UCSD-AML1 (cell line): ENCODE measurements around the gene WWTR1.

Experiments
- DNase-seq: peaks from one replicate; lab custom pipeline; 2025; ENCODE audit not compliant: unreplicated experiment; lab: John Stamatoyannopoulos, UW

The WWTR1 gene

DNA sequence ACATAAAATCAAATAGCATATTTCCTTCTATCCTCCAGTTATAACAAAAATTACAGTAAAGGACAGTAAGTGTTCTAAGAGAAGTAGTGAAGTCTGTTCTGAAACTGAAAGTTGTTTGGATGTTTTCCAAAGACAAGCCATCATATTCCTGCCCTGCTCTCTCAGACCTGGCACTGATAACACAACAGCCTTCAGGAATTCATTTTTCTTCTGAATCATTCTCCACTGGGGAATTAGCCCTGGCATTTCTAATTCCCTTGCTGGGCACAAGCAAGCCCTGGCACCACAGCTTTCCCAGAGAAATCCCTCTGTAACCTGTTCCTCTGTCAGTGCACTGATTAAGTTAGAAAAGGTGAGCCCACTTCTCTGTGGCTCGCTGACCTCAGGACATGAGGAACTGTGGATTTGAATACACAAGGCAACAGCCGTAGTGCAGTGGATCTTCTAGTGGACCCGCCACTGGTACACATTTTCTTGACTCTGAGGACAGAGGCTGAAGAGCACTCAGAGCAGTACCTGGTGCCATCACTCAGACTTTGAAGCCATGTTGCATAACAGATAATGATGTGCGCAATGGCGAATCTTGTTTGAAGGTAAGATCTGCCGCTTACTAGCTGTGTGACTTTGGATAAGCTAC, 61.6 kb downstream of the WWTR1 start:
- DNase-seq = no peak

DNA sequence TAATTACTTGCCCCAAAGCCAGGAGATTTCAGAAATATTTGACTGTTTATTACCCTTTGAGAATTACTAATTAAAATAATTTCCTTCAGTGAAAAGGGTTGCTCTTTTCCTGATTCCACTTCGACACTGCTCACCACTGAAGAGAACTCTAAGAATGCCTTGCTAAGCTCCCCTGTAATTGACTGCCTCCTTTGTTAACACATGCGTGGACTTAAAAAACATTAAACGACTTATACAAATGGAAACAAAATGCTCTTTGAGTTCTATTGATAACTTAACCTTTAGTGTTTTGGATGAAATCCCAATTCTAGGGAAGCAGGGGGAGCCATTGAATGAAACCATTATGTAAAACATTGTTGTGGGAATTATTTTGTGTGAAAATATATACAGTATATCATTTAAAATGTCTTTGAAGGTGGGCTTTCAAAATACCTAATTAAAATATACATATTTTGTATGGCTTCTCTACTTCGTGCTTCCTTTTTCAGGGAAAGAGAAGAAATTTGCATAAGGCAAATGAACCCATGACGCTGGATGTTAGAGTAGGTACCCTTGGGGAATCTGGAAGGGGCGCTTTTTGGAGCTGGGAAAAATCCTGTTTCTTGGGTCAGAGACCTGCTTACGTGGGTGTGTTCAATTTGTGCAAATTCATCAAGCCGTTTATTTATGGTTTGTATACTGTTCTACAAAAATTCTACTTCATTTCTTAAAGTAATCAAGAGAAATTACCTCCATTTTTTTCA, 64.2 kb downstream of the WWTR1 start:
- DNase-seq = no peak

DNA sequence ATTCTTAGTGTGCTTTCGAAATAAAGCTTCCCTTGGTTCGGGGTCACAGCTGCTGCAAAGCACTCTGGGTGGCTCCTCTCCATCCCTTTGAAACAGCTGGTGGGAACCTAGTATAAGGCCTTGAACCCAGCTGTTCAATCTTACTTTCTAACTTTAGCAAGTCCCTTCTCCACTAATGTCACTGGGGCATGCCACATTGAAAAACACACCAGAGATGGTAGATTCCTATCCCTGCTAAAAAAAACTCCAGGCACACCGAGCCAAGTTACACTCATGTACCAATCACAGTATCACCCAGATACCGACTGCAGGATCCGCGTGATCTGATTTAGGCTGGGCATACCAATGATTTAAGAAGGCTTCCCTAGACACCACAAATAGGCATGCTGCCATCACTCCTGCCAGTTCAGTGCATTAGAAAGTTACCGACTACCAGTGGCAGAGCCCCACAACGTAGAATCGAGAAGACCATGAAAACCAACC, 65.0 kb downstream of the WWTR1 start:
- no peak for DNase-seq

DNA sequence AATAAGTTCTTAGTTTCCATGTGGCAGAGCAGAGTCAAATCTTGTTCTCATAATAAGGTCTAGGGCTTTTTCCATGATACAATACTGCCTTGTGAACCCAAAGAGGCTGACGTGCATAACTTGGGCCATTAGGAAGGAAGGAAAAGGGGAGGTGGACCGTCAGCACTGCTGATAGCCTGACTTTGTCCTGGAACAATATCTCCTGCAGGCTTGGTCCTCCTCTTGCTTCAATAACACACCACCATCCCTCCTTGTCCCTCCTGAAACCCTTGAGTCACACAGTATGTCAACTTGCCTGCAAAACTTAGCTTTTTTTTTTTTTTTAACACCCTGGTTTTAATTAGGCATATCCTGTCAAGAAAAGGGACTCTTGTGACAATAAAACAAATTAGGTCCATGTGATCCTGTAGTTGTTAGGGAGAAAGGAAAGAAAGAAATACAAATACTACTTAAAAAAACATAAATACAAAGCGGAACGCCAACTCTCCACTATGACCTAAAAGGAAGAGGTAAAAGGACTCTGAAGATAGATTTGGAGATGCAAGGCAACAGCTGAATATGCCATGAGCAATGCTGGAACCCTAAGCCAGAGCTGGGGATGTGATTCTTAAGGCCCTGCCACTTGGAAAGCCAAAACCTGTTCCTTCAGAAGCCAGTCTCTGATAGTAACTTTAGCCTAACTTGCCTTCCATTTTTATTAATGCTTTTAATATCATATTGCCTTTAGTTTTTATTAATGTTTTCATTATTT, 67.0 kb downstream of the WWTR1 start:
- no peak for DNase-seq

DNA sequence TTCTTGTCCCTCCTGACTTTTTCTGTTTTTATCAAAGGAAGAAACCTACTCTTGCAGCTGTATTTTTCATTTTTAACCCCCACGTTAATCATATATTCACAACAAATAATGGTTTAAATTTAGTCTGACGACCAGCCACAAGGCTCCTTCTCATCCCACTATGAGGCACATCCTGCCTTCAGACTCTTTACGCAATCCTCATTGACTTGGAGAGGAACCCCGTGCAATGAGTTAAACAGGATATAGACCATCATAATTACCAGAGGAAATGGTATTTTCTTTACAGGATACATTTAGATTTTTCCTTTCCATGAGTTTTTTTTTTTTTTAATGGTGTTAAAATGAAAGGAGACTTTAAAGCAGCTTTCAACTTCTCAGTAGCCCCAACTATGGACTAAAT, 68.5 kb downstream of the WWTR1 start:
- no peak for DNase-seq

GRCh38 chr3:149588909-149589308, 68.9 kb downstream of the WWTR1 start:
- DNase-seq = no peak

DNA sequence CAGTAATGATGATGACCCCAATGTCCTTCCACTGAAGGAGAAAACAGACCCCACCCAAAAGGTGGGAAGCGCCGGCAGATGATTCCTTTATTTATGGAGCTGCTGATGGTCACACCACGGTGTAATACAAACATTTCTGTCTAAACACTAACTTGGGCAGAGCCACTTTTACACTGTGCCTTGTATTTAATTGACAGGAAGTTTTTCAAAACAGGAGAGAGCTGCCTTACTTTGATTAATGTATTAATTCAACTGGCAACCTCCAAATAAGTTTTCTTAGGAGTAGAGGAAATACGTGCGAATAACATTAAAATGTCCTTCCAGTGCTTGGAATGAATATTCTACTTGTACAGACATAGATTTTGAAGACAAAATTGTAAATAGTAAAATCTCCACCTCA, 70.4 kb downstream of the WWTR1 start:
- DNase-seq = no peak

DNA sequence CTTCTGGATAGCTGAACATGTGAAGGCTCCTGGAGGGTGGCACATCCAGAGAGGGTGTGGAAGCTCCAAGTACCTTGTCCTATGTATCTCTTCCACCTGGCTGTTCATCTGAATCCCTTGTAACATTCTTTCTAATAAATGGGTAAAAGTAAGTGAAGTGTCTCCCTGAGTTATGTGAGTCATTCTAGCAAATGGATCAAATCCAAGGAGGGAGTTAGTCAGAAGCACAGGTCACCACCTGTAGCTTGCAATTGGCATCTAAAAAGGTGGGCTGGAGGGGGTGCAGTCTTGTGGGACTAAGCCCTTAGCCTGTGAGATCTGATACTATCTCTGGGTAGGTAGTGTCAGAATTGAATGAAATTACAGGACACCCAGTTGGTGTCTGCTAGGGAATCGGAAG, 71.0 kb downstream of the WWTR1 start:
- DNase-seq = no peak

GRCh38 chr3:149585401-149585726, 72.5 kb downstream of the WWTR1 start:
- no peak for DNase-seq

- no peak for DNase-seq
Observed at GRCh38 chr3:149583921-149584635, 73.7 kb downstream of the WWTR1 start.

- no peak for DNase-seq
Observed at GRCh38 chr3:149582395-149582794, 75.4 kb downstream of the WWTR1 start.

- DNase-seq = no peak
Observed at GRCh38 chr3:149581681-149582370, 76.0 kb downstream of the WWTR1 start.

DNA sequence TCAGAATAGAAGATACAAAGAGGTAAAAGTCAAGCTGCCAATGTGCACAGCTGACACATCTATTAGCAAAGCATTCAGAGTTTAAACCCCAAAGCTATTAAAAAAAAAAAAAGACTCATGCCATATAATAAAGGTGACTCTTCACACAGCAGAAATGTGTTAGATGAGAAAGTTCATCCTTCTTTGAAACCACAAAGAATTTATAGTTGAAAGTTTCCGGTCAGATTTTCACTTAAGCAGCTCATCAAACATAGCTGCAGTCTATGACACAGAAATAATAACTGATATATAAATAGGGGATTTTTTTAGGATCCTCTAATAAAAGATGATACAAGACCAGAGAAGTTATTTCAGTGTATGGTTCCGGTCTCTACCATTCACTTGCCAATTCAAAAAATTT, 76.6 kb downstream of the WWTR1 start:
- DNase-seq = no peak

- no peak for DNase-seq
Observed at GRCh38 chr3:149579838-149580542, 77.8 kb downstream of the WWTR1 start.

GRCh38 chr3:149579161-149579560, 78.7 kb downstream of the WWTR1 start:
- DNase-seq = no peak

GRCh38 chr3:149577801-149578200, 80.0 kb downstream of the WWTR1 start:
- DNase-seq = no peak

DNA sequence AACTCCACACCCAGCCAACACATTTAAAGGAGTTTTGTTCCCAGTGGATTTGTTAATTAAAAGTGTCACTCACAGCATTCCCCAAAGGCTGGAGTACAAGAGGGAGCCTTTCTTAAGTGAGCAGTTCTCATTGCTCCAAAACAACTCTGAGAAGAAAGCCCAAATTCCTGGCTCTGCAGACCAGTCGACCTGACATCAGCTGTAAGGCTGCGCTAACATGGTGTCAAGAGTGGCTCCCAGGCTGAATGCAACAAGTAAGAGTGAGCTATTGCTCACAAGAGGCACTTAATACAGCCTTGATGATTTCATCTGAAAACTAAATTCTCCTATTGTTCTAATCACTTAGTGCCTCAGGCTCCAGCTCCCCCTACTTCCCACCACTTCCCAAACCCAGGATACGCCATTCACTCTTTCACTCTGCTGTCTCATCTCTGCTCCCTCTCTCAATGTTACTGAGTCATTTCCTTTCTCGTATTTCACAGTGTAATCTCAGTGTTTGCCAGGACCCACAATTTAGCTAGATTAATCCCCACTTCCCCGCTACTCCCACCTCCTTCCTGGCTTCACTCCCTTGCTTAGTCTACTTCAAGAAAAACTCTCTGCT, 81.8 kb downstream of the WWTR1 start:
- peak; percentile 13 for DNase-seq

DNA sequence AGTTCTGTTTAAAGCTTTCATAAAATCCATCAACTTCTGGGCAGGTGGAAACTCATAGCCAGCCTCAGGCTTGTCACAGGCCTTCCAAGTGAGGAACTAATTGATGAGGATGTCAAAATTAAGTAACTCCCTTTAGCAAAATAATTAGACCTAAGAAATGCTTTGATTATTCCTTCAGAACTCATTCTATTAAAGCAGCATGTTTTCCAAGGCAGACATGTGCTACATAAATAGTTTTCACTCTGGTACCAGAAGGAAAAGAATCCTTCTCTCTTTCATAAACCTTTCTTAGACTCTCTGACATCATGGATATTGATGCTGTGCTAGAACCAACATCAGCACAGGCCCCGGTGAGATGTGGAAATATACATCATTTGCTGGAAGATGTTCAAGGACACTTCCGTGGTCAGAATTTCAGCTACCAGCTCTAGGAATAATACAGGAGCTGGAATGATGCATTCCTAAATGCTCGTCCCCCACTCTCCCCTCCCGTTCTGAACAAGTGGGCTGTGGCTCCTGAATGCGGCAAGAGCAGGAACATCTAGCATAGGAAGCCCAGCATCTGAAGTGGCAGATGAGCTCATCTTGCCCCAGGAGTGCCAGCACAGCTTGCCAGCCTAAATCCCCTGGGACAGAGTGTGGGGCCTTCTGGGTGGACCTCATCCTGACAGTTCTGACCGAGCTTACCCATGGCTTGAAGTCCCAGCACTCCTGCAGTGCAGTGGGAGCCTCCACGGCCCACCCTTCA, 82.4 kb downstream of the WWTR1 start:
- DNase-seq = no peak

GRCh38 chr3:149572796-149573414, 84.9 kb downstream of the WWTR1 start:
- DNase-seq = no peak
